Ovary (tissue), 9 donors: ENCODE results near the gene RUNX2. TPM values are rescaled to one million over a fixed set of nuclear protein-coding genes. Genes with fewer than 3 reads are reported as not detected.

Experiments used
- DNase-seq, 5 donors: peaks; one replicate each; pipeline ENCODE4 v3.0.0-alpha.2; 2019 to 2020
- H3K27ac ChIP-seq, 2 donors: fragments of 200-600 bp; one replicate each; pipeline versions ENCODE4 v1.5.1 to v1.8.0; 2019 to 2022
- H3K27me3 ChIP-seq: fragments of 200-600 bp; one replicate; pipeline ENCODE4 v1.8.0; 2022
- H3K36me3 ChIP-seq: fragments of 200-600 bp; sonication (generic); one replicate; pipeline ENCODE4 v1.5.1; 2019
- H3K4me1 ChIP-seq: one replicate; pipeline ENCODE4 v1.8.1; 2013; ENCODE audit warnings: mild to moderate bottlenecking, moderate library complexity; ENCODE audit not compliant: insufficient read depth
- H3K4me3 ChIP-seq: fragments of 200-600 bp; sonication (generic); one replicate; pipeline ENCODE4 v1.5.1; 2017
- H3K9me3 ChIP-seq, 2 donors: fragments of 200-600 bp in 1 of 2; sonication (generic) in 1 of 2; one replicate each; pipeline versions ENCODE4 v1.5.1 to v1.8.1; 2013 to 2019; ENCODE audit warnings: mild to moderate bottlenecking in 1 of 2, moderate library complexity in 1 of 2
- CTCF ChIP-seq, 3 donors: fragments of 450-650 bp in 2 of 3; fragments of 200-600 bp in 1 of 3; IDR thresholded peaks; one replicate each; pipeline versions ENCODE4 v1.5.1 to v1.8.0; 2016 to 2022; ENCODE audit warnings: antibody characterized with exemption in 3 of 3, mild to moderate bottlenecking in 1 of 3
- EP300 ChIP-seq: sonication (generic); formaldehyde crosslinking; IDR thresholded peaks from one replicate; pipeline ENCODE4 v1.6.1; 2017; ENCODE audit warnings: antibody characterized with exemption
- POLR2A ChIP-seq: fragments of 450-650 bp; IDR thresholded peaks from one replicate; pipeline ENCODE4 v1.6.1; 2017; ENCODE audit warnings: antibody characterized with exemption, mild to moderate bottlenecking, moderate library complexity
- WGBS, 3 donors: extraction: QIAGEN DNeasy Blood & Tissue Kit in 1 of 3; methylation state at CpG; one replicate each; pipeline versions ENCODE4 v1.1.5 to v1.1.7; 2013 to 2017; 5-methylcytosine and 5-hydroxymethylcytosine counted together
- intact Hi-C, 4 donors: fragments of 100-400 bp; cut with DNase I; formaldehyde crosslinking; loops; one replicate each; pipeline versions ENCODE4 v1.11.0 to v1.15.1; 2022 to 2023
- polyA plus RNA-seq, 2 donors: library from polyadenylated mRNA; stranded (reverse); fragments of 200-250 nt in 1 of 2; fragments of 350-450 nt in 1 of 2; fragmentation: Illumina TruSeq in 1 of 2; extraction: RNeasy Lipid Tissue Mini Kit (QIAGEN cat#74804) in 1 of 2; gene quantifications; one replicate each; pipeline ENCODE4 v1.2.3, GENCODE V29; 2013 to 2014
- total RNA-seq, 7 donors: library from RNA; depleted of rRNA in 2 of 7; stranded (reverse); fragments of >200 nt in 2 of 7; fragmentation: NEBNext Ultra II Directional in 3 of 7; extraction: Animal tissue kit (Norgen Biotek cat#: 25700) in 3 of 7; gene quantifications; one replicate each; pipeline versions ENCODE4 v1.1.0 to v1.2.4, GENCODE V29; 2016 to 2023
- donor health status: DM: no; HTN: no; CAD: no; lungs with moderate emphysema.
- donor health status: DM: no; HTN: no; CAD: no.
- donor health status: Bipolar disorder and iron deficiency.
- donor health status: DM: yes; HTN: yes; CAD: no.
- donor health status: DM: no; HTN: no; CAD: no.
- donor health status: DM: yes; HTN: yes; CAD: no.

The RUNX2 gene
- total and polyA plus RNA-seq, 9 donors: 1.1 to 25.2 (median 3.3) TPM

GRCh38 chr6:45432977-45433376 is 104.8 kb downstream of the RUNX2 start:
- 6 to 12% (median 7%) methylated on average over 2 of the region's 2 CpGs for WGBS, 3 donors

GRCh38 chr6:45433533-45434380 is 105.6 kb downstream of the RUNX2 start:
- intact Hi-C loops: no loop called here
- no peak for DNase-seq
- Histone ChIP-seq H3K36me3 (no peaks in the 10 kb centered on the region), H3K4me1 (peaks cover 1% of the 10 kb centered on the region), H3K27ac (no peak overlapping the region), H3K27me3 (no peaks in the 10 kb centered on the region), H3K4me3 (no peak overlapping the region), H3K9me3 (no peaks in the 10 kb centered on the region)
- TF ChIP-seq CTCF (IDR thresholded peaks at IDR 0.05) (no peak), EP300 (no peak), POLR2A (no peak)
- WGBS, 3 donors: 69 to 80% (median 76%) methylated on average over 2 of the region's 2 CpGs

More at GRCh38 chr6:45432977-45433376, 104.8 kb downstream of the RUNX2 start:
- H3K27ac ChIP-seq: no peak overlapping the region
- TF ChIP-seq POLR2A (no peak), EP300 (no peak), CTCF (IDR thresholded peaks at IDR 0.05) (no peak)
- H3K4me1 ChIP-seq: peaks cover 1% of the 10 kb centered on the region
- H3K27me3 ChIP-seq: no peaks in the 10 kb centered on the region
- DNase-seq: no peak
- no peaks in the 10 kb centered on the region for H3K9me3 ChIP-seq
- H3K36me3 ChIP-seq: no peaks in the 10 kb centered on the region
- H3K4me3 ChIP-seq: no peak overlapping the region
- intact Hi-C loops: no loop called here

- Histone ChIP-seq H3K27me3 (no peaks in the 10 kb centered on the region), H3K4me1 (peaks cover 1% of the 10 kb centered on the region), H3K27ac (no peak overlapping the region), H3K4me3 (no peak overlapping the region), H3K36me3 (no peaks in the 10 kb centered on the region), H3K9me3 (no peaks in the 10 kb centered on the region)
- TF ChIP-seq EP300: no peak
- no peak for TF ChIP-seq POLR2A
- no peak for TF ChIP-seq CTCF (IDR thresholded peaks at IDR 0.05)
- no peak for DNase-seq
- intact Hi-C loops: no loop called here
Measured at GRCh38 chr6:45434381-45434700, 106.2 kb downstream of the RUNX2 start.

GRCh38 chr6:45436544-45437438 is 108.7 kb downstream of the RUNX2 start:
- intact Hi-C loops: no loop called here
- 22 to 24% (median 22%) methylated on average over 7 of the region's 7 CpGs for whole genome bisulfite sequencing, 3 donors
- no peaks in the 10 kb centered on the region for H3K9me3 ChIP-seq
- H3K27ac ChIP-seq: no peak overlapping the region
- DNase-seq: no peak
- TF ChIP-seq EP300: no peak
- TF ChIP-seq CTCF (IDR thresholded peaks at IDR 0.05): no peak
- TF ChIP-seq POLR2A: no peak
- H3K4me3 ChIP-seq: no peak overlapping the region
- no peaks in the 10 kb centered on the region for H3K36me3 ChIP-seq
- H3K27me3 ChIP-seq: no peaks in the 10 kb centered on the region
- H3K4me1 ChIP-seq: peaks cover 1% of the 10 kb centered on the region
